NCI-H2171 (cell line): Measurements from ENCODE around the gene OSMR.
A peak's percentile ranks its signal among the peaks of the same experiment; 100 is the strongest.

Source experiments
- DNase-seq: peaks from one replicate; lab custom pipeline; 2025; lab: John Stamatoyannopoulos, UW

OSMR gene

GRCh38 chr5:38871790-38872551 is 26.2 kb downstream of the OSMR start:
- DNase-seq, result no peak

- no peak for DNase-seq
Observed at GRCh38 chr5:38872826-38873225, 27.0 kb downstream of the OSMR start.

GRCh38 chr5:38874948-38875456 is 29.2 kb downstream of the OSMR start:
- no peak for DNase-seq

GRCh38 chr5:38878391-38879077 is 32.7 kb downstream of the OSMR start:
- DNase-seq, result no peak

GRCh38 chr5:38879078-38879460 is 33.3 kb downstream of the OSMR start:
- no peak for DNase-seq

- DNase-seq, result no peak
Observed at GRCh38 chr5:38883842-38884241, 38.0 kb downstream of the OSMR start.

- no peak for DNase-seq
Observed at GRCh38 chr5:38885208-38885607, 39.4 kb downstream of the OSMR start.

- no peak for DNase-seq
Observed at GRCh38 chr5:38888041-38888440, 42.2 kb downstream of the OSMR start.

- DNase-seq, result no peak
Observed at GRCh38 chr5:38889424-38889823, 43.6 kb downstream of the OSMR start.

- no peak for DNase-seq
Observed at GRCh38 chr5:38891563-38891962, 45.8 kb downstream of the OSMR start.

- no peak for DNase-seq
Observed at GRCh38 chr5:38892363-38892762, 46.6 kb downstream of the OSMR start.

- DNase-seq, result no peak
Observed at GRCh38 chr5:38896760-38897159, 50.9 kb downstream of the OSMR start.

- no peak for DNase-seq
Observed at GRCh38 chr5:38899936-38900335, 54.1 kb downstream of the OSMR start.

GRCh38 chr5:38905516-38905915 is 59.7 kb downstream of the OSMR start:
- no peak for DNase-seq

- DNase-seq, result no peak
Observed at GRCh38 chr5:38906503-38906902, 60.7 kb downstream of the OSMR start.

GRCh38 chr5:38911933-38912332 is 66.1 kb downstream of the OSMR start:
- DNase-seq, result no peak

GRCh38 chr5:38913714-38914113 is 67.9 kb downstream of the OSMR start:
- no peak for DNase-seq

GRCh38 chr5:38916802-38917201 is 71.0 kb downstream of the OSMR start:
- no peak for DNase-seq

GRCh38 chr5:38921174-38921573 is 75.4 kb downstream of the OSMR start:
- DNase-seq, result no peak

GRCh38 chr5:38922199-38922598 is 76.4 kb downstream of the OSMR start:
- peak; percentile 9 for DNase-seq

- DNase-seq, result no peak
Observed at GRCh38 chr5:38923661-38924451, 78.0 kb downstream of the OSMR start.

- no peak for DNase-seq
Observed at GRCh38 chr5:38925154-38925925, 79.5 kb downstream of the OSMR start.
